Stimulated activated CD8-positive, alpha-beta memory T cell treated with anti-CD3 and anti-CD28 coated beads, Interleukin-15, amount 100 ng/mL, for 4 hours (primary cell): Measurements from ENCODE around the gene UQCRHL.
"Not testable (repeated sequence)": the region's sequence is repeated elsewhere in the genome, so short reads cannot be mapped to it uniquely, and the experiment has no call there.

ENCODE experiments used
- DNase-seq, 2 donors: peaks; one replicate each; pipeline ENCODE4 v3.0.0-alpha.2; 2020; ENCODE audit warnings: low read depth in 2 of 2

UQCRHL gene

DNA sequence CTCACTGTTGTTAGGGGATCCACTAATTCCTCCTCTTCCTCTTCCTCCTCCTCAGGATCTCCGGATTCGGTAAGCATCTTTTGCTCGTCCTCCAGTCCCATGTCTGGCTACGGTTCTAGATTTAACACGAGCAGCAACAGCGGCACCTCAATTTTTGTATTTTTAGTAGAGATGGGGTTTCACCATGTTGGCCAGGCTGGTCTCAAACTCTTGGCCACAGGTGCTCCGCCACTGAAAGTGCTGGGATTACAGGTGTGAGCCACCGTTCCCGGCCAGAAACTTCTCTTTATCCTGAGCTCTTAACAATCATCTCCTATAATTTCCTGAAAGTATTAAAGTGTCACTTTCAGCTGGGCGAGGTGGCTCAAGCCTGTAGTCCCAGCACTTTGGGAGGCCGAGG lies at the start of gene UQCRHL:
Gene UQCRHL, minus strand, starts transcription at position 101 of the 400 bp plus-strand sequence. Its CDS starts 0 bp downstream, at position 101.
- DNase-seq: not testable (repeated sequence)

DNA sequence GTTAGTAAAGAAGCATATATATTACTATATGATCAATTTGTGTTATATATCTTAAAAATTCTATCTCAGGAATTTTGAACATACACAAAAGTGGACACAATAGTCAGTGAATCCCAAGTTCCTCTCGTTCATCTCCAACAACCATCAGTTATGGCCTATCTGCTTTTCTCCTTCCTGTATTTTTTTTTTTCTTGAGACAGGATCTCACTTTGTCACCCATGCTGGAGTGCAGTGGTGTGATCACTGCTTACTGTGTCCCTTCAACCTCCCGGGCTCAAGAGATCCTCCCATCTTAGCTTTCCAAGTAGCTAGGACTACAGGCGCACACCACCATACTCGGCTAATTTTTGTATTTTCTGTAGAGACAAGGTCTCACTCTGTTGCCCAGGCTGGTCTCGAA lies 49.4 kb upstream of the UQCRHL start:
- DNase-seq: no peak

DNA sequence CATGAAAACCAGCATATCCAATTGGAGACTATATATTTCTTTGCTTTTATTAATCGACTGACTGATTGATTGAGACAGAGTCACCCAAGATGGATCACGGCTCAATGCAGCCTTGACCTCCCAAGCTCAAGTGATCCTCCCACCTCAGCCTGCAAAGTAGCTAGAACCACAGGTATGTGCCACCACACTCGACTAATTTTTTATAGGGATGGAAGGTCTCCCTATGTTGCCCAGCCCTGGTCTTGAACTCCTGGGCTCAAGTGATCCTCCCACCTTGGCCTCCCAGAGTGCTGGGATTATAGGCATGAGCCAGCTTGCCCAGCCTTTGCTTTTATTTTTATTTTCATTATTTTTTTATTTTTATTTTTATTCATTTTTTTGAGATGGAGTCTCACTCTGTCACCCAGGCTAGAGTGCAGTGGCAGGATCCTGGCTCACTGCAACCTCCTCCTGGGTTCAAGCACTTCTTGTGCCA lies 45.4 kb upstream of the UQCRHL start:
- no peak for DNase-seq

DNA sequence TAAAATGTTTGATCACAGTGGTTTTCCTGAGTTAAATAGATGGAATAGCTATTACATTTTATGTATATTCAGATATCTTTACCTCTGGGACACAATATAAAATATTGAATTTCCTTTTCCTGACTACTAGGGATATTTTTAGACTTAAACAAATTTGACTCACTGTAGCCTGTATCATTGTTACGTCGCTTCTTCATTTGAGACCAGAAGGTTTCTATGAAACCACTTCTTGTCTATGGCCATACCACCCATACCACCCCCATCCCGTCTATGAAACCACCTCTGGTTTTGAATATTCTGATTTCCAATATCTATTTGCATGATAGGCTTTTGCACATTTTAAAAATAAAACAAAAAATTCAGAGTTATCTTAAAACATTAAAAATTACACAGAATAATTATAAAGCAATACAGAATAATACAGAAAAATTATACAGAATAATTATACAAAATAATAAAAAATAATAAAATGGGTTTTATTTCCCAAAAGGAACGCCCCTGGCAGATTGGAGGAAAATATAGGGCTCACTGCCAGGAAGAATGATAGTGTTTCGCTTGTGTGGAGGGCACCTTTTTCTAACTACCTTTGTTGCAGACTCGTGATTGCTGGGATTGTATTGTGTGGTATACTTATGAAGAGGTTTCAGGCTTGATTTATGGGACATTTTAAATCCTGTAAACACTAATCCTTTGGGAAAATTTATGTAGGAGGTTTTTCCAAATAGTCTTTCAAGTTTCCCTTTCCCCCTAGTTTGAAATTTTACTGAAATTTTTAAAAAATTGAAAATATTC lies 44.8 kb upstream of the UQCRHL start:
- no peak for DNase-seq

DNA sequence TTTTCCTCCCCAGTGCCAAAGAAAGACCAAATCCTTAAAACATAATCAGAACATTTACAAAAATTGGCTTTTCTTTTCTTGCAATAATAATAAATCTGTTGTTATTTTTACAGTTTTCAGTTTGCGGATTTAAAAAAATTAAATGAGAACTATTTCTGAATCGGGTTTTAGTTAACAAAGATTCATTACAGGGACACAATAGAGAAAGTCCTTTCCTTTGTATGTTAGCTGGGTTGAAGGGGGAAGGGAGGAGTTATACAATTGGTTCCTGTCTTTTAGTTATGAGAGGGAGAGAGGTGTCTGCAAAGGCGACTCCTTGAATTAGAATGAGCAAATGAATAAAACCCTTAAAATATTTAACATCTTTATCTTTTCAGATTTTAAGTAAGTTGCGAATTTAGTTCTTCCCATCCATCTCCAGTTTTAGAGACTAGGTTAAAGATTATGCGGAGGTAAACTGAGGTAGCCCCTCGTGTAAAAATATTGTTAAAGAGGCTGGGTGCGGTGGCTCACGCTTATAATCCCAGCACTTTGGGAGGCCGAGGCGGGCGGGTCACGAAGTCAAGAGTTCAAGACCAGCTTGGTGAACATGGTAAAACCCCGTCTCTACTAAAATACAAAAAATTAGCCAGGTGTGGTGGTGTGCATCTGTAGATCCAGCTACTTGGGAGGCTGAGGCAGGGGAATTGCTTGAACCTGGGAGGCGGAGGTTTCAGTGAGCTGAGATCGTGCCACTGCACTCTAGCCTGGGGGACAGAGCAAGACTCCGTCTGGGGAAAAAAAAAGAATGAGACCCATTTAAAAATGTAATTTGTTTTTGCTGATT lies 44.0 kb upstream of the UQCRHL start:
- no peak for DNase-seq

DNA sequence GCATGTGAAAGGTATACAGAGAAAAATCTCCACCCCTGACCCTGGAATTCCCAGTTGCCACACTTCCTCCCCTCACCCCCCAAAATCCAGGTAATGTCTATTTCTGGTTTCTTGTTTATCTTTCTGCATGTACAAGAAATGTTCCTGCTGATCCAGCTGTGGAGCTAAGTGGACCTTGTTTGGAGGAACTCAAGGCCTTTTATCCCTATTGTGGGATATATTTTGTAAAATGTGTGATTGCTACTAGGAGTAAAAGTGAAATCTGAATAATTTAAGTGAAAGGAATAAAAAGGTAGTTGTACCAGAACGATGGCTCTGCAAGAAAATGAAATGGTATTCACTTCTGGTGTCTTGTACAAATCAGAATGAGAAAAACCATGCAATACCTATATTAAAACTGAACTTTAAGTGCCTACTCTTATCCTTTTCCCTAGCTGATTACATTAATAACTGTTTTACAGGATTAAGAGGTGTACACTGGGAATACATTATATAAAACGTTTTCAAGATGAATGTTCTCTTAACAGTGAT lies 43.1 kb upstream of the UQCRHL start:
- no peak for DNase-seq

DNA sequence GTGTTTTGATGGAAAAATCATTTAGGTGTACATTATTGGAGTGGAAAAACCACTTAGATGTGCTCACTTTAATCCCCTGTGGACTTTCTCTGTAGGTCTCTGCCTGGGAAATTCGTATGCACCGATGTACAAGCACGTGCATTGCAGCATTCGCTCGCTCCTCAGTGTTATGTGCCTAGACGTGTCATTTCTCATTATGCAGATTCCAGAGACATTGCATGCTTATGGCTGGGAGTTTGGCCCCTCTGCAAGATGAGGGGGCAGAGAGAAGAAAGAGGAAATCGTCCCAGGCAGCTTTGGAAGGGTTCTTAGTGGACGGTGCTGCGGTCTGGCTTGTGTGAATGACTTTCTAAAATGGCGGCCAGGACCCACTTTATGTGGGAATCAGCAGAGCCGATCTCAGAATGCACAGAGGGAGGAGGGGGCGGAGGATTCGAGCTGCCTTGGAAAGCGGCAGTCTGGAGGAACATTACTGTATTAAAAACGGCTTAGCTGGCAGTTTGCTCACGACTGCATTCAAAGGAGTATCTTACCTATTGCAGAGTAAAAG lies 42.4 kb upstream of the UQCRHL start:
- no peak for DNase-seq

DNA sequence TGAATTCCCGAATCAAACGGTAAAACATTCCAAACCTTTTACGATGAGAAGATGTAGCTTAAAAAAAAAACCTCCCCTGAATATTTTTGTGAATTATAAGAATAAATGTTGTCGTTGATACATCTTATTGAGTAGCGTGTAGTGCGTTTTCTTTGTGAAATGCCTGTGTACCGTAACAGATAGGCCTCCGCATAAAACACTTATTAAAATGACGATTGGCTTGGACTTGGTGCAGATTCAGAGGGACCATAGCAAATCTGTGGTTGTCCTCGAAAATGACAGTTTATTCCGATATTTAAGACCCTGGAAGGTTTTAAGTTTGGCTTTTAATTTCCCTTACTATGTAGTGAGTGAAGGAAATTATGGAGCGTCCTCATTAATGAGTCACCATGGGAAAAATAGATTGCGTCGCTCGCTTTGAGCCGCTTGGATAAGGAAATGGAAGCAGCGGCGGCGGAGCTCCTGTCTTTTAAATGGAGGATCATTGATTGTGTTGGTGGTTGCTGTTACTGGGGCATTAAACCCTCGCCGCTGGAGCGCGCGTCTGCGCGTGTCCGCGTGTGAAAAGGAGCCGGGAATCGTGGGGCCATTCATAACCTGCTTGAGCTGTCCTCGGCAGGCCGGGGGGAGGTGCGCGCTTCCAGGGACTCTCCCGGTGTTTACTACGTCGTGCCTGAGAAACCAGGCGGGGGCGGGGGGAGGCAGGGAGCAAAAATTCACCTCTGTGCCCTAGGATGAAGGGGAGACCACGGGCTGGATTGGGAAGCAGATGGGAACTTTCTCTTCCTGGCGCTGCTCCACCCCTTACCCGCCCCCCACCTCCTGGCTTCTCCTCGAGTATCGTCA lies 41.7 kb upstream of the UQCRHL start:
- DNase-seq: peak; percentile 41 to 50

DNA sequence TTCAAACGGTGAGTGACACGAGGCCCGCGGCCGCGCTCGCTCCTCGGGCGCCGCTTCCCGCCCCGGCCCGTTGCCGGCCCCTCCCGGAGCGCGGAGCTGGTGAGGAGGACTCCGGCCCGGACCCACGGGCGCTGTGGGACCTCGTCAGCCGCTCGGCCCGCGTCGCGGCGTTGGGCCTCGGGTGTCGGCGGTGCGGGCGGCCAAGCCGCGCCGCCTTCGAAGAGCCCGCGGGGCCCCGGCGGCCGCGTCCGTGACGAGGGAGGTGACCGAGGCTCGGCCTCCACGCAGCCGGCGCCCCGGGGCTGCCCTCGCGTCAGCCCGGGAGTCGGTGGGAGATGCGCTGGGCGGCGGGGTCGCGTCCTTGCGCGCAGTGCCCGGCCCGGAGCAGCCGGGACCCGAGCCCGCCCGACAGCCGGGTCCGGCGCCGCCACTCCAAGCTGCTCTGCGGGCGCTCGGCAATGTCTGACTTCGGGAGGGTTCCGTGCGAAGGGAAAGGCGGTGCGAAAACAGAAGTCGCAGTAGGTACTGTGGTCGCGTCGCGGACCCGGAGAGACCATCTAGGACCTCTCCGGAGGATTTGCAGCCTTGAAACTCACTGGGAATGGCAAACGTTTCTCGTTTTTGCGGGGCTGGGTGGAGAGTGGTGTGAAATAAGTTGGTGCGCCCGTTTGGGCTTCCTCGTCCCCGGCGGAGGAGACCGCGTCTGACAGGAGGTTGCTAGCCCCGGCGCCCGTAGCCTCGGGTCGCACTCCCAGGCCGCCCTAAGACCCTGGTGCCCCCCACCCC lies 40.9 kb upstream of the UQCRHL start:
- DNase-seq: no peak

DNA sequence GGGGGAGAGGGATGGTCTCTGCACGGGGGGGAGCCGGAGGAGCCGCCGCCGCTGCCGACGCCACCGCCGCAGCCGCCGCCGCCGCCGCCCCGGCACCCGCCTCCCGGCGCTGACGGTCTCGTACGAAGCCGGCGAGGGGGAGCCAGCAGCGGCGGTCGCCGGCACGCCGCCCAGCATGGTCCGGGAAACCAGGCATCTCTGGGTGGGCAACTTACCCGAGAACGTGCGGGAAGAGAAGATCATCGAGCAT lies 40.4 kb upstream of the UQCRHL start:
- no peak for DNase-seq

DNA sequence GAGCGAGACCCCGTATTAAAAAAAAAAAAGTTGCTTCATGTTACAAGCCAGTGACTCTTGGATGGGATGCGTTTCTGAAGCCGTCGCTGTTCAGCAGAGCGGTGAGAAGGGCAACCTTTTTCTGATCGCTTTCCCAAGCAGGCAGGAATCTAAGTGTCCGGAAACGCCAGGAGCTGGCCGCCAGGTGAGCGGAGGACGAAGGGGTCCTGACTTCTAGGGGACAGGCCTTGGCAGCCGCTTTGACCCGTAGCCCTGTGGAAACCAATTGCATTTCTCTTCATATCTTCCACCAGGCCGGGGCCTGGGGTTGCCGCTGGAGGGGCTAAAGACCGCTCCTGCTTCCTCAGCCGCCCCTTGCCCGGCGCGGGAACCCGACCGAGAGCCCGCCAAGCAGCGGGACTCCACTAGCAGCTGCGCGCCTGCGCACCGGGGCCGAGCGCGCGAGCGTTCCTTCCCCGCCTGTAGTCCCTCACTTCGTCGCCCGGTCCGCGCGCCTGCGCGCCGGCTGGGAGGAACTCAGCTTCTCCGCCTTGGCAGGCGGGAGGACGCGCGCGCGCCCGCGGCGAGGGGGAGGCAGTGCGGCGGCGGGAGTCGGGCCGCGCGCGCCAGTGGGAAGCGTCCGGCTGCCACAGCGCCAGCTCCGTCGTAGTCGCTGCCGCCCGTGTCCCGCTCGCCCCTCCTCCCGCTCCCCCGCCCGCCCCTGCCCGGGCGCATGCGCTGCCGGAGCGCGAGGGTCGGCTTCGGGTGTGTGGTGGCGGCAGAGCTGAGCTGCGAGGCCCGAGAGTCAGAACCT lies 39.8 kb upstream of the UQCRHL start, which contains the start of gene SPEN:
Gene SPEN, plus strand, starts transcription at position 608 of the 793 bp plus-strand sequence. CDS start 361 bp downstream, outside the sequence.
- peak; percentile 96 to 99 for DNase-seq

DNA sequence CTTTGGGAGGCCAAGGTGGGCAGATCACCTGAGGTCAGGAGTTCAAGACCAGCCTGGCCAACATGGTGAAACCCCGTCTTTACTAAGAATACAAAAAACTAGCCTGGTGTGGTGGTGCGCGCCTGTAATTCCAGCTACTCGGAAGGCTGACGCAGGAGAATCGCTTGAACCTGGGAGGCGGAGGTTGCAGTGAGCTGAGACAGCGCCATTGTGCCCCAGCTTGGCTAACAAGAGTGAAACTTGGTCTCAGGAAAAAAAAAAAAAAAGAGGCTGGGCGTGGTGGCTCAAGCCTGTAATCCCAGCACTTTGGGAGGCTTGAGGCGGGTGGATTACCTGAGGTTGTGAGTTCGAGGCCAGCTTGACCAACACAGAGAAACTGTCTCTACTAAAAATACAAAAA lies 38.6 kb upstream of the UQCRHL start:
- not testable (repeated sequence) for DNase-seq

DNA sequence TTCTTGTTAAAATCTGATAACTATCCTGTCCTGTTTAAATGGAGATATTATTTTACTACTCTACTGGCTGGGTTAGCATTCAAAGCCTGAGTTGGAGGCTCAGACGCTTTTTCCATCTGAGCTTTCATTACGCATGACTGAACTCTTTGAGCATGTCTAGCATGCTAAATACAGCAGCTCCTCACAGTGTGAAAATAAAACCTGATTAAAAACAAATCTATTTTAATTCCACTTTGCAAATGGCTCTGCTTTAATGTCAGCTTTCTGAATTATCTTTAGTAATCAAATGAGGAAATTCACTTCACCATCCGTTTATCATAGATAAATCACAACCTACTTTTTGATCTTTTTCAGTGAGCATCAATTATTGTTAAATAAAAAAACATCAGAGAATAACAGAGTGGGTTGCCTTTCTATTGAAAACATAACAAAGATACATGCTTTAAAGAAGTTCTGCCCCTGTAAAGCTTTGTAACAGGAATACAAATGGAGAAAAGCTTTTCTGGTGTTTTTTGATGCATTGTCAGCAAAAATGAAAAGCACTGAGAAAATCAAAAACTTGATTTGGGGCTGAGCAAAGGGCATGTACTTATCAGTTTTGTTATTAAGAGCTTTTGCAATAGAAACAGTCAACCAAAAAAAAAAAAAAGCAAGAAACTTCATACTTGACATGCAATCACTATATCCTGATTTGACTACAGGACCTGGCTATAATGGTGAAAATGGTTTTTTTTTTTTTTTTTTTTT lies 36.5 kb upstream of the UQCRHL start:
- no peak for DNase-seq

DNA sequence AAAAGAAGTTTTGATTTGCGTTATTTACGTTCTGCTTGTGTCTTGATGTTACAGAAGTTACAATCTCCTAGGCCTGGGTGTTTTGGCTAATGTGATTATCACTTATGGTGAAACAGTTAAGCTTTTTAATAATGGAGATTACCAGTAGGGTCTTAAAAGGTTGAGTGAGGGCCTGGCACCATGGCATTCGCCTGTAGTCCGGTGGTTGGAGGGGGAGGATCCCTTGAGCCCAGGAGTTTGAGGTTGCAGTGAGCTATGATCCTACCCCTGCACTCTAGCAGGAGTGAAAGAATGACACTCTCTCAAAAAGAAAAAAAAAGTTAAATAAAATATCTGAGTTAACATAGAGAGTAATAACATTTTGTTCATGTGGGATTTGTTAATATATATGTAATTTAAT lies 31.3 kb upstream of the UQCRHL start:
- no peak for DNase-seq

DNA sequence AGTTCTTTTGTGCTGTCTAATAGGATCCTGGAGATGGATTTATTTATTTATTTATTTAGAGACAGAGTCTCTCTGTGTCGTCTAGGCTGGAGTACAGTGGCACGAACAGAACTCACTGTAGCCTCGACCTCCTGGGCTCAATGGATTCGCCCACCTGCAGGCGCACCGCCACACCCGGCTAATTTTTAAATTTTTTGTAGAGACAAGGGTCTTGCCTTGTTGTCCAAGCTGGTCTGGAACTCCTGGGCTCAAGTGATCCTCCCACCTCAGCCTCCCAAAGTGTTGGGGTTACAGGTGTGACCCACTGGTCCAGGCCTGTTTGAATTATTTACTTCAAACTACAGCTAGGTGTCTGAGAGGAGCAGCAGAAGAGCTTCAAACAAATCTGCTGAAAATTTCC lies 30.5 kb upstream of the UQCRHL start:
- no peak for DNase-seq

DNA sequence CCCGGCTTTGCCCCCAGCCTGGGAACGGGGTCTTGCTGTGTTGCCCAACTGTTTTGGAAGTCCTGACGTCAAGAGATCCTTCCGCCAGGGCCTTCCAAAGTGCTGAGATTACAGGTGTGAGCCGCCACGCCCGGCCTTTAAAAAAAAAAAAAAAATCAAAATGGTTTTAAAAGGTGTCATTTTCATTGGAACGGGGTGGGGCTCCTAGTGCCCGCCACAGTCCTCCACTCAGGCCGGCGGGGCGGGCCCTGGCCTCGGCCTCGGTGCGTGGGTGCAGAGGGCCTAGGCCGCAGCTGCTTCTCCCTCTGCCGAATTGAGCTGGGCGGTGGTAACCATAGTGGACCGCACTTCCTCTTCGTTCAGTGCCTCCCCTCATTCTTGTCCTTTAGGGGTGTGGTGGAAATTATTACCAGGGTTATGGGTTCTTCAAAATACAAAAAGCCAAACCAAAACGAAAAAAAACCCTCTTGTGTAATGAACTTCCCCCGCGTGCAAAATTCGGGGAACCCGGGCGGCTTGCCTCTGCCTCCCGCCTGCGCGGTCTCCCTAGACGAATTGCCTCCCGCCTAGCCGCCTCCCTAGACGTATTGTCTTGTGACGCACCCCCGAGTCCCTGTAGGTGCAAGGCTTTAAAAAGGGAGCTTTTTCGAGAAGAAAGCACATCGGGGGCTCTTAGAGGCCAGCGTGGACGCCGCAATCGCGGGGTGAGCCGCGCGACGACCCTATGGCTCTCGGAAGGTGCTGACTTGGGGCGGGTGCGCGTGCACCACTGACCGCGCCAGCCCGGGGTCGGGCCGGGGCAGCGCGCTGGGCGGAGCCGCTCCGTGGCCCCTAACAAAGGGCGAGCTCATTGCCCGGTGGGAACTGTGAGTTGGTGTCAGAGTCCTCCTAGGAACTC lies 29.6 kb upstream of the UQCRHL start:
- DNase-seq: peak; percentile 62

DNA sequence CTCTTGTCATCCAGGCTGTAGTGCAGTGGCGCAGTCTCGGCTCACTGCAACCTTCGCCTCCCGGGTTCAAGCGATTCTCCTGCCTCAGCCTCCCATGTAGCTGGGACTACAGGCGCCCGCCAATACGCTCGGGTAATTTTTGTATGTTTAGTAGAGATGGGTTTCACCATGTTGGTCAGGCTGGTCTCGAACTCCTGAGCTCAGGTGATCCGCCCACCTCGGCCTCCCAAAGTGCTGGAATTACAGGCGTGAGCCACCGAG lies 29.0 kb upstream of the UQCRHL start:
- DNase-seq: not testable (repeated sequence)

DNA sequence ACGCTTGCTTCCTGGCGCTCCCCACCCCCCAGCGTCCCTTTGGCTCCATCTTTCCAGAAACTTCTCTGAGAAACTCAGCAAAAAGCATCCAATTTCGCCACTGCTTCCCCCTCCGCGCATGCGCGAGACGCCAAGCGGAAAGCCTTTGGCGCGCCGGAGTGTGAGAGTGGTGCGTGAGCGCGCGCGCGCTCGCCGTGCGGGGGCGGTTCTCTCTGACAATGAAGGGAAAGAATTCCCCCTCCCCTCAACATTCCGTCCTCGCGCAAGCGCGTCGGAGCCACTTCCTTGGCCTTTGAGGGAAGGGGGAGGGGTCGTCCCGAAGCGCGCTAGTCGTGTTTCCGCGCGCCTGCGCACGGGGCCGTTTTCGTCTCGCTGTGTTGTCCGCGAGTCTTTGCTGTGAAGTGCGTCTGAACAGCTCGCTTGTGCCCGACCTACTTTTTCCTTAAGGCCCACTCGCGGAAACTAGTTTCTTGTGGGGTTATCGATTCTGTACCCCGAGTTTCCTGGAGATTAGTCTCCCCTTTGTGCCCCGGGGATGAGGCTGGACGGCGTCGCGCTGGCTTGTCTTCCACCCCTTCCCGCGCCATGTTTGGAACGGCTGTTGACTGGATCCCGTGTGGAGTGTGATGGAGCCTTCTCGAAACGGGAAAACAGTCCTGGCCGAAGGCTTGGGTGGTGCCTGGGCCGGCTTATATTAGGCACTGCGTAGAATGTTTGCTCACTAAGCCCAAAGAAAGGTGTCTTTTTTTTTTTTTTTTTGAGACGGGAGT lies 28.5 kb upstream of the UQCRHL start:
- peak; percentile 99 for DNase-seq
